ENCODE data around the gene ACOXL. TPM values are rescaled to one million over a fixed set of nuclear protein-coding genes. Genes with fewer than 3 reads are reported as not detected.

ACOXL gene
- total and polyA plus RNA-seq, 9 donors: 0.17 to 0.31 (median 0.23) TPM; not detected in 4

DNA sequence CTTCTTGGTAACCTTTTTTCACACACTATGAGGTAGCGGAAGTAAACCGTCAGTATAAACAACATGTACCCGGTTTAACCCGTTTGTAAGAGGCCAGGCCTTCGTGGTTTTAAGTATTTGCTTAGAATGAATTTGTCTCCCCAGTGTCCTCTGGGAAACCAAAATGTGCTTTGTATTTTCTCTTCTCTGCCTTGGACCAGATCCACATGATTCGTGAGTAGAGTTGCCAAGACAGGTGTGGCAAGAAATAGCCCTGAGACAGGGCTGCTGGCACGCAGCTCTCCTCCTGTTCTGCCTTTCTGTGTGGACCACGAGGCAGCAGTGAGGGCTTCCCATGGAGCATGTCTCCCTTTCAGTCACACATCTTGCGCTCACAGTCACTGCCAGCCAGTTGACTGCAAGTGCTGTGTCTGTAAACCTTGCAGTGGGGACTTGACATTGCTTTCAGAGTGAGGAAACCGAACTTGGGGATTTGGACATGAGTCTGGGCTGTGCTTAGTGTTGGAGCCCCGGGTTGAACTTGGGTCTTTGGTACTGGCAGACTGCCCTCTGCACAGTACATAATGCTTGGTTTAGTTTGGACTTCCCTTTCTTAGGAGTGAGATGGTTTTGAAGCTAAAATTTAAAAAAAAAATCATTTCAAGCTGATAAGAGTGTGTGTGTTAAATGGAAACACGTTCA is 407.4 kb downstream of the ACOXL start:
- no peaks in the 10 kb centered on the region for H3K9me3 ChIP-seq
- no peak for DNase-seq
- no peaks in the 10 kb centered on the region for H3K36me3 ChIP-seq
- no peaks in the 10 kb centered on the region for H3K27me3 ChIP-seq
- TF ChIP-seq EP300 (IDR thresholded peaks at IDR 0.05) (no peak), POLR2A (IDR thresholded peaks at IDR 0.05) (no peak)
- TF ChIP-seq, protein P1, sequence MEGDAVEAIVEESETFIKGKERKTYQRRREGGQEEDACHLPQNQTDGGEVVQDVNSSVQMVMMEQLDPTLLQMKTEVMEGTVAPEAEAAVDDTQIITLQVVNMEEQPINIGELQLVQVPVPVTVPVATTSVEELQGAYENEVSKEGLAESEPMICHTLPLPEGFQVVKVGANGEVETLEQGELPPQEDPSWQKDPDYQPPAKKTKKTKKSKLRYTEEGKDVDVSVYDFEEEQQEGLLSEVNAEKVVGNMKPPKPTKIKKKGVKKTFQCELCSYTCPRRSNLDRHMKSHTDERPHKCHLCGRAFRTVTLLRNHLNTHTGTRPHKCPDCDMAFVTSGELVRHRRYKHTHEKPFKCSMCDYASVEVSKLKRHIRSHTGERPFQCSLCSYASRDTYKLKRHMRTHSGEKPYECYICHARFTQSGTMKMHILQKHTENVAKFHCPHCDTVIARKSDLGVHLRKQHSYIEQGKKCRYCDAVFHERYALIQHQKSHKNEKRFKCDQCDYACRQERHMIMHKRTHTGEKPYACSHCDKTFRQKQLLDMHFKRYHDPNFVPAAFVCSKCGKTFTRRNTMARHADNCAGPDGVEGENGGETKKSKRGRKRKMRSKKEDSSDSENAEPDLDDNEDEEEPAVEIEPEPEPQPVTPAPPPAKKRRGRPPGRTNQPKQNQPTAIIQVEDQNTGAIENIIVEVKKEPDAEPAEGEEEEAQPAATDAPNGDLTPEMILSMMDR (IDR thresholded peaks at IDR 0.05): no peak
- no peak overlapping the region for H3K27ac ChIP-seq
- peaks cover 2% of the 10 kb centered on the region for H3K4me1 ChIP-seq (ENCODE audit: insufficient read depth)
- 71 to 80% (median 76%) methylated on average over 12 of the region's 12 CpGs for WGBS, 3 donors
- H3K4me3 ChIP-seq: no peak overlapping the region
- intact Hi-C loops (cut with DNase I): no loop called here

GRCh38 chr2:111140815-111141214 is 408.4 kb downstream of the ACOXL start:
- Histone ChIP-seq H3K9me3 (no peaks in the 10 kb centered on the region), H3K4me1 (ENCODE audit: insufficient read depth) (peaks cover 2% of the 10 kb centered on the region), H3K27ac (no peak overlapping the region), H3K36me3 (no peaks in the 10 kb centered on the region), H3K4me3 (no peak overlapping the region), H3K27me3 (no peaks in the 10 kb centered on the region)
- 96 to 98% (median 97%) methylated on average over 4 of the region's 4 CpGs for WGBS, 3 donors
- DNase-seq: no peak
- intact Hi-C loops (cut with DNase I): no loop called here
- no peak for TF ChIP-seq POLR2A (IDR thresholded peaks at IDR 0.05)
- TF ChIP-seq EP300 (IDR thresholded peaks at IDR 0.05): no peak
- TF ChIP-seq, protein P1 (IDR thresholded peaks at IDR 0.05): no peak

DNA sequence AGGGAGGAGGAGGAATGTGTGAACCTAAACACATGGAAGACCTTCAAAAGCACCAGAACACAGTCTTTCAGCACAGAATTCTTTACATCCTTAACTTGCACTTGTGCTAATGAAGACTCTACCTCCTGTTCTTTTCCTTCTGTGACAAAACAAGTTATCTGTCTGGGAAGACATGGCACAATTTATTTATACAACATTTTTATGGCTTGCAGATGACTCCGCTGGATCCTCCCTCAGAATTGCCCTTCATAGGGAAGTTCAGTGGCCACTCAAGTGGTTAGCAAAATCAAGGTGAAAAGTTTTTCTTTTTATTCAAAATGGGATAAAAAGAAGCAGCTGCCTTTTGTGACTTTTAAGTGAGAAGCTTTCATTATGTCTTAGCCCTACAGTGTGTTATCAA is 409.7 kb downstream of the ACOXL start:
- Histone ChIP-seq H3K36me3 (no peaks in the 10 kb centered on the region), H3K9me3 (no peaks in the 10 kb centered on the region), H3K4me3 (no peak overlapping the region), H3K4me1 (ENCODE audit: insufficient read depth) (peaks cover under 1% of the 10 kb centered on the region), H3K27ac (no peak overlapping the region), H3K27me3 (no peaks in the 10 kb centered on the region)
- TF ChIP-seq POLR2A (IDR thresholded peaks at IDR 0.05): no peak
- TF ChIP-seq EP300 (IDR thresholded peaks at IDR 0.05): no peak
- TF ChIP-seq, protein P1 (IDR thresholded peaks at IDR 0.05): no peak
- intact Hi-C loops (cut with DNase I): no loop called here
- DNase-seq: no peak
- WGBS, 3 donors: 92 to 94% (median 93%) methylated on average over 1 of the region's 1 CpG

GRCh38 chr2:111143107-111143842 is 410.9 kb downstream of the ACOXL start:
- WGBS, 3 donors: 88 to 92% (median 88%) methylated on average over 10 of the region's 10 CpGs
- Histone ChIP-seq H3K4me1 (ENCODE audit: insufficient read depth) (no peaks in the 10 kb centered on the region), H3K27me3 (no peaks in the 10 kb centered on the region), H3K36me3 (no peaks in the 10 kb centered on the region), H3K9me3 (no peaks in the 10 kb centered on the region), H3K27ac (no peak overlapping the region), H3K4me3 (no peak overlapping the region)
- intact Hi-C loops (cut with DNase I): no loop called here
- no peak for DNase-seq
- TF ChIP-seq, protein P1 (IDR thresholded peaks at IDR 0.05): no peak
- TF ChIP-seq EP300 (IDR thresholded peaks at IDR 0.05) (no peak), POLR2A (IDR thresholded peaks at IDR 0.05) (no peak)

Data from ovary (tissue), 9 donors.